LNCAP (cell line): Measurements from ENCODE around the gene CSF1.

Experiments used
- TF ChIP-seq, protein P1 (sequence below): fragments of 450-650 bp; IDR thresholded peaks from 2 replicates; pipeline ENCODE4 v1.5.1; 2017; ENCODE audit warnings: mild to moderate bottlenecking

The CSF1 gene

DNA sequence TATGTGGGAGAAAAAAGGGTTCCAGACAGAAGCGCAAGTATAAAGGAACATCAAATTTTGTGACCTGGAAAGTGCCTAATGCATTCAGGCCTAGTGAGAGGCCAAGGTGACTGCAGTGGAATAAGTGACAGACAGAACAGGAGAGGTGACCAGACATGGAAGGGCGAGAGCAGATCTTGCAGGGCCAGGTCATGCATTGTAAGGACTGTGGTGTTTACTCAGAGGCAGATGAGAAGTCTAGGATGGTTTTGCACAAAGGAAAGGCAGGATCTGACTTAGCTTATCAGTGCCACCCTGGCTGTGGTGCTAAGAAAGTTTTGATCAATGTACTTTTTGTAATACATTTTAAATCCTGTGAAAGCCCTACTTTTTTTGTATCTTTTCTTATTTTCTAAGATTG is 39.9 kb downstream of the CSF1 start:
- TF ChIP-seq, protein P1, sequence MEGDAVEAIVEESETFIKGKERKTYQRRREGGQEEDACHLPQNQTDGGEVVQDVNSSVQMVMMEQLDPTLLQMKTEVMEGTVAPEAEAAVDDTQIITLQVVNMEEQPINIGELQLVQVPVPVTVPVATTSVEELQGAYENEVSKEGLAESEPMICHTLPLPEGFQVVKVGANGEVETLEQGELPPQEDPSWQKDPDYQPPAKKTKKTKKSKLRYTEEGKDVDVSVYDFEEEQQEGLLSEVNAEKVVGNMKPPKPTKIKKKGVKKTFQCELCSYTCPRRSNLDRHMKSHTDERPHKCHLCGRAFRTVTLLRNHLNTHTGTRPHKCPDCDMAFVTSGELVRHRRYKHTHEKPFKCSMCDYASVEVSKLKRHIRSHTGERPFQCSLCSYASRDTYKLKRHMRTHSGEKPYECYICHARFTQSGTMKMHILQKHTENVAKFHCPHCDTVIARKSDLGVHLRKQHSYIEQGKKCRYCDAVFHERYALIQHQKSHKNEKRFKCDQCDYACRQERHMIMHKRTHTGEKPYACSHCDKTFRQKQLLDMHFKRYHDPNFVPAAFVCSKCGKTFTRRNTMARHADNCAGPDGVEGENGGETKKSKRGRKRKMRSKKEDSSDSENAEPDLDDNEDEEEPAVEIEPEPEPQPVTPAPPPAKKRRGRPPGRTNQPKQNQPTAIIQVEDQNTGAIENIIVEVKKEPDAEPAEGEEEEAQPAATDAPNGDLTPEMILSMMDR: no peak

DNA sequence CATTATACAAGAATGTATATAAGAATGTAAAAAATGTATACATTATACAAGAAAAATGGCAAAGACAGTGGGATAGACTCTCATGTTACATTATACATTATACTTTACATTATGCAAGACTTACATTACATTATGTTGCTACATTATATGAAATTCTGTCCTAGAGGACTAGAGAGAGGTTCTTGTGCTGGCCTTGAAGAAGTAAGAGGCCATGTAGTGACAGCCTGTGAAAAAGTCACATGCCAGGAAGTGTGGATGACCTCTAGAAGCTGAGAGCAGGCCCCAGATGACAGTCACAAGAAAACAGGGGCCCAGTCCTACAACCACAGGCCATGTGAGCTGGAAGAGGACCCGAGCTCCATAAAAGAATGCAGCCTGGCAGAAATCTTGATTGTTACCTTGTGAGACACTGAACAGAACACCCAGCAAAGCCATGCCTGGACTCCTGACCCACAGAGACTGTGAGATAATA is 43.4 kb downstream of the CSF1 start:
- TF ChIP-seq, protein P1: no peak

DNA sequence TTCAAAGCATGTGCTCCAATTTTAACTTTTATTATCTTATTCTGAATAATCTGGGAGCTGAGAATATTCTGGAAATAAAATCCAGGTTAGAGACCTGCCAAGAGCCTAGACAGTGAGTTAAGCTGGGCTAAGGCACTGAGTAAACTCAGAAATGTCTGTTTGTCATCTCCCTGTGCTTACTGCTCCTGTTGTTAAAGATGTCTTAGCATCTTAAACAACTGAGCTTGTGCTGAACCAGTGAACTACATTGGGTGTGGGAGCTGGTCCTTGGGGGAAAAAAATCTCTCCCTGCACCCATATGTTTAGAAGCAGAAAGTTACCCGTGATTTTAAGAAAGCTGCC is 49.0 kb downstream of the CSF1 start:
- TF ChIP-seq, protein P1: no peak

DNA sequence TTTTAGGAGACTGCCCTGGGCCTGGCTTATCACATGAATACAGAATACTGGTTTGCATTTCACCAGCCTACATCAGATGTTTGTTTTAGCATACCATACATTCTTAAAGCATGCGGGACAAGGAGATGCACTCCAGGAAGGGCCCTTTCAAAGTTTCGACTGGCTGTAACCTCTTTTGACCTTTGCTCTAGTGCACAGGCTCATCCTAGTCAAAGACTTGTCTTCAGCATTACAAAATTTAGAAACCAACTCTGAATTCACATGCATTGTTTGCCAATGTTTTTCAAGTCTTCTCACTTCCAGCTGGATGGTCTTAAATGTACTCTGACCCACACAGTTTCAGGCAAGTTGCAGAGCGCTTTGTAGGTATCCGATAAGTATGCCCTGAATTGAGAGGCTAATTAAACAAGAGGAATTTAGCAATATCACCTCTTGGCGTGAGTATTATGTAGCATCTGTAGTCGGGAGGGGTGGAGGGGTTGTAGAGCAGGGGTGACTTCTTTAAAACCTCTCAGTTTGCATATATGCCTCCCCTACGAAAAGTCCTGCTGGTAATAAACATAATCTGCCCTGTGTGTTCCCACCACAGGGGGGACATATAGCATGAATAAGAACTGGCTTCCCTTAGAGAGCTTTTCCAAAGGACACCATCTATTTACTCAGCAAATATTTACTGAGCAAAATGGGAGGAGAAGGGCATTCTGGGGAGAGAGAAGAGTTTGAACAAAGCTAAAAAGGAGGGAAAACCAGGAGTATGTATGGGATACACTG is 49.5 kb downstream of the CSF1 start:
- TF ChIP-seq, protein P1: no peak

DNA sequence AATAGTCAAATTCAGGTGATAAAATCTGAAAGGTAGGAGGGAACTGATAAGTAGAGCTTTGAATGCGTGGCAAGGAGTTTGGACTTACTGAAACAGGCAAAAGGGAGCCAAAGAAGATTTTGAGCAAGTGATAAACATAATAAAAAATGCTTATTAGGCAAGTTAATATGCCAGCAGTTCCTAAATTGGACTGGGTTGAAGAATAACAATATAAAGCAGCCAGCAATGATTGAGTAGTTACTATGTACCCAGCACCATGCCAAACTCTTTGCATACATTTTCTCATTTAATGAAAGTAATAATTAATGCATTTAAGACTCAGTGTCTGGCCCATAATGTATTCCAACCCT is 50.1 kb downstream of the CSF1 start:
- TF ChIP-seq, protein P1: no peak

DNA sequence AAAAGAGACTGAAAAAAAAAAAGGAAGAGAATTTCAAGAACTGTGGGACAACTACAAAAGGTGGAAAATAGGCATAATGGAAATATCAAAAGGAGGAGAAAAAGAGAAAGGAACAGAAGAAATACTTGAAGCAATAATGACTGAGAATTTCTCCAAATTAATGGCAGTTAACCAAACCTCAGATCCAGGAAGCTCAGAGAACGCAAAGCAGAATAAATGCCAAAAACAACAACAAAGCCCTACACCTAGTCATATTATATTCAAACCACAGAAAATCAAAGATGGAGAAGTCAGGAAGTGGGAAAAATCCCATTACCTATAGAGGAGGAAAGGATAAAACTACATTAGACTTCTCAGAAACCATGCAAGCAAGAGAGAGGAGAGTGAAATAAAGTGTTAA is 53.2 kb downstream of the CSF1 start:
- TF ChIP-seq, protein P1: no peak

DNA sequence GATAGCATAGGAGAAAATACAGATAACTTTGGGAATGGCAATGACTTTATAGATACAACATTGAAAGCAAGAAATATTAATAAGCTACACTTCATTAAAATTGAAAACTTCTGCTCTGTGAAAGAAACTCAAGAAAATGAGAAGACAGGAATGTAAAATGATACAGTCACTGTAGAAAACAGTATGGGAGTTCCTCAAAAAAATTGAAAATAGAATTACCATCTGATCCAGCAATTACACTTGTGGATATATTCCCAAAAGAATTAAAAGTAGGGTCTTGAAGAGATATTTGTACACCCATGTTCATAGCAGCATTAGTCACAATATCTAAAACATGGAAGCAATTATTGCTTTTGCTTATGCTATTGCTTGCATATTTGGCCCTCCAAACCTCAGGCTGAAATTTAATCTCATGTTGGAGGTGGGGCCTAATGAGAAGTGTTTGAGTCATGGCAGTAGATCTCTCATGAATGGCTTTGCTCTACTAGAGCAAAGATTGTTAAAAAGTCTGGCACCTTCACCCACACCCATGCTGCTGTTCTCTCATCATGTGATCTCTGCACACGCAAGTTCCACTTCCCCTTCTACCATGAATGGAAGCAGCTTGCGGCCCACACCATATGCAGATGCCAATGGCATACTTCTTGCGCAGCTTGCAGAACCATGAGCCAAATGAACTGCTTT is 58.6 kb downstream of the CSF1 start:
- TF ChIP-seq, protein P1: no peak
